GM12864 (cell line): ENCODE measurements around the gene NATD1.

ENCODE experiments used
- DNase-seq: peaks from one replicate; pipeline ENCODE4 v3.0.0-alpha.2; 2011; ENCODE audit warnings: low read depth
- H3K4me3 ChIP-seq: 2 replicates; pipeline ENCODE4 v1.5.1; 2011; ENCODE audit warnings: mild to moderate bottlenecking, low read depth, low read length, control low read depth
- CTCF ChIP-seq: IDR thresholded peaks from 2 replicates; pipeline ENCODE4 v1.5.1; 2011; ENCODE audit warnings: low read depth, mild to moderate bottlenecking, moderate library complexity, low read length, control low read depth, inconsistent platforms; ENCODE audit errors: missing control alignments

Gene NATD1

GRCh38 chr17:21279582-21279981 lies 26.4 kb upstream of the NATD1 start:
- no peak for TF ChIP-seq CTCF
- no peak for DNase-seq

GRCh38 chr17:21279198-21279535 lies 26.0 kb upstream of the NATD1 start:
- no peak overlapping the region for H3K4me3 ChIP-seq
- DNase-seq: no peak
- no peak for TF ChIP-seq CTCF

More at GRCh38 chr17:21279582-21279981, 26.4 kb upstream of the NATD1 start:
- H3K4me3 ChIP-seq: no peak overlapping the region

- TF ChIP-seq CTCF: no peak
- DNase-seq: no peak
- H3K4me3 ChIP-seq: no peak overlapping the region
These were observed 25.4 kb upstream of the NATD1 start for GRCh38 chr17:21278450-21279197.

GRCh38 chr17:21277332-21277731 lies 24.1 kb upstream of the NATD1 start:
- no peak for TF ChIP-seq CTCF
- H3K4me3 ChIP-seq: no peak overlapping the region

GRCh38 chr17:21276264-21276588 lies 23.0 kb upstream of the NATD1 start:
- no peak for TF ChIP-seq CTCF
- DNase-seq: no peak
- peak overlapping the region; percentile 69 for H3K4me3 ChIP-seq

More at GRCh38 chr17:21277332-21277731, 24.1 kb upstream of the NATD1 start:
- no peak for DNase-seq

GRCh38 chr17:21275579-21276263 lies 22.5 kb upstream of the NATD1 start:
- peak; percentile 51 for DNase-seq
- peak overlapping the region; percentile 69 for H3K4me3 ChIP-seq
- peak; percentile 12 for TF ChIP-seq CTCF
